ENCODE measurements around the gene CNTNAP2.

The CNTNAP2 gene

DNA sequence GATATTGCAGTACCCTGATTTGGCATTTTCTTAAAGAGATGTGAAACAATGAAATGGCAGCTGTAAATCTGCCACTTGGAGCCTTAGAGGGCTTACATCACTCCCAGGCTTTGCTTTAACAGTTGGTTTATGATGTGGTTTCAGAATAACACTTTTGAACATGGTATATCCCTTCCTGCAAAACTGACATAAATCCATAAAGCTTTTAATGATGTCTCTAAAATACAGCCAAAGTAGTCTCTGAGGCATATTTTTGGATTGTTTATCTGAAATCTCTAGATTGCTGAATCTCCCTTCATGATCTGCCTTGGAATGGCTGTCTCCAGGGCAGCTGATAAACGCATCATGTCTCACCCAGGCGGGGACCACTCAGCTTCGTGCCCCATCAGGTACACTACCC, 2096.1 kb downstream of the CNTNAP2 start:
- H3K36me3 ChIP-seq (ENCODE audit: insufficient read depth), result no peaks in the 10 kb centered on the region
- H3K27me3 ChIP-seq (ENCODE audit: insufficient read depth, low read depth), result no peaks in the 10 kb centered on the region
- no peaks in the 10 kb centered on the region for H3K79me2 ChIP-seq (ENCODE audit: insufficient read depth, low read depth)
- H3K4me3 ChIP-seq (IDR thresholded peaks at IDR 0.05; ENCODE audit: insufficient read depth, low read depth, low read length), result no peak overlapping the region
- no peak overlapping the region for H3K4me2 ChIP-seq
- H4K20me1 ChIP-seq (ENCODE audit: insufficient read depth), result no peaks in the 10 kb centered on the region
- H2AFZ ChIP-seq (ENCODE audit: low read depth), result no peak overlapping the region
- no peak overlapping the region for H3K9ac ChIP-seq
- TF ChIP-seq, protein P1, sequence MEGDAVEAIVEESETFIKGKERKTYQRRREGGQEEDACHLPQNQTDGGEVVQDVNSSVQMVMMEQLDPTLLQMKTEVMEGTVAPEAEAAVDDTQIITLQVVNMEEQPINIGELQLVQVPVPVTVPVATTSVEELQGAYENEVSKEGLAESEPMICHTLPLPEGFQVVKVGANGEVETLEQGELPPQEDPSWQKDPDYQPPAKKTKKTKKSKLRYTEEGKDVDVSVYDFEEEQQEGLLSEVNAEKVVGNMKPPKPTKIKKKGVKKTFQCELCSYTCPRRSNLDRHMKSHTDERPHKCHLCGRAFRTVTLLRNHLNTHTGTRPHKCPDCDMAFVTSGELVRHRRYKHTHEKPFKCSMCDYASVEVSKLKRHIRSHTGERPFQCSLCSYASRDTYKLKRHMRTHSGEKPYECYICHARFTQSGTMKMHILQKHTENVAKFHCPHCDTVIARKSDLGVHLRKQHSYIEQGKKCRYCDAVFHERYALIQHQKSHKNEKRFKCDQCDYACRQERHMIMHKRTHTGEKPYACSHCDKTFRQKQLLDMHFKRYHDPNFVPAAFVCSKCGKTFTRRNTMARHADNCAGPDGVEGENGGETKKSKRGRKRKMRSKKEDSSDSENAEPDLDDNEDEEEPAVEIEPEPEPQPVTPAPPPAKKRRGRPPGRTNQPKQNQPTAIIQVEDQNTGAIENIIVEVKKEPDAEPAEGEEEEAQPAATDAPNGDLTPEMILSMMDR (conservative IDR thresholded peaks at IDR 0.05; ENCODE audit: low read depth, low read length), result no peak
- peaks cover 9% of the 10 kb centered on the region for H3K4me1 ChIP-seq (ENCODE audit: low read depth, poor library complexity, severe bottlenecking)
- H3K27ac ChIP-seq, result no peak overlapping the region

DNA sequence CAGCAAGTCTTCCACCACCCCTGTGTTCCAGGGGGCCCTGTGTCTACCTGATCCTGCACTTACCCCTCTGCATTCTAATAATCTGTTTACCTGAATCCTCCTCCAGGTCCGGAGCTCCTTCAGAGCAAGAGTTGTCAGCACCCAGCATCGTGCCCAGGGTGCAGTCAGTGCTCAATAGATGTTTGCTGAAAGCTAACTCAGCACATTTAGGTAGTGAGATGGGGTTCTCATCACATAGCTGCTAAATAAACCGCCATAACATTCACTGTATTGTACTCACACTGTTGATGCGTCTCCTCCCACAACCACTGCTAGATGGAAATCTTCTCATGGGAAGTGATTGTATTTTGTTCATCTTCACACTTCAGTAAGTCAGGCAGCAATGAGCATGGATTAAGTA, 2097.5 kb downstream of the CNTNAP2 start:
- H3K4me2 ChIP-seq, result no peak overlapping the region
- H3K27me3 ChIP-seq (ENCODE audit: insufficient read depth, low read depth), result no peaks in the 10 kb centered on the region
- peaks cover 9% of the 10 kb centered on the region for H3K4me1 ChIP-seq (ENCODE audit: low read depth, poor library complexity, severe bottlenecking)
- H2AFZ ChIP-seq (ENCODE audit: low read depth), result no peak overlapping the region
- H3K4me3 ChIP-seq (IDR thresholded peaks at IDR 0.05; ENCODE audit: insufficient read depth, low read depth, low read length), result no peak overlapping the region
- no peaks in the 10 kb centered on the region for H4K20me1 ChIP-seq (ENCODE audit: insufficient read depth)
- no peaks in the 10 kb centered on the region for H3K36me3 ChIP-seq (ENCODE audit: insufficient read depth)
- H3K9ac ChIP-seq, result no peak overlapping the region
- H3K27ac ChIP-seq, result no peak overlapping the region
- TF ChIP-seq, protein P1 (conservative IDR thresholded peaks at IDR 0.05; ENCODE audit: low read depth, low read length), result no peak
- H3K79me2 ChIP-seq (ENCODE audit: insufficient read depth, low read depth), result no peaks in the 10 kb centered on the region

DNA sequence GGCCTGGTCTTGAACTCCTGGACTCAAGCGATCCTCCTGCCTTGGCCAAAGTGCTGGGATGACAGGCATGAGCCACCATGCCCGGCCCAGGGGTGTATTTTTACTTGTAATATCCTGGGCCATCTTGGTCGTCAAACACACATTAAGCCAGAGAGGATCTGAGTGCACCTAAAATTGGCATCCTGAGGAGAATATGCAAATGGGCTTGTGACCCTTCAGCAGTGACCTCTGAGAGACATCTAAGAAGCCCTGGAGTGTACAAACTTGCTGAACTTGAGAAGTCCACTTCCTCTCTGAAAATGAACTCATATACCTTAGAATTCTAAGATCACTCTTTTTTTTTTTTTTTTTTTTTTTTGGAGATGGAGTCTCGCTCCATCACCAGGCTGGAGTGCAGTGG, 2102.0 kb downstream of the CNTNAP2 start:
- Histone ChIP-seq H3K36me3 (ENCODE audit: insufficient read depth) (no peaks in the 10 kb centered on the region), H3K4me3 (IDR thresholded peaks at IDR 0.05; ENCODE audit: insufficient read depth, low read depth, low read length) (no peak overlapping the region), H3K9ac (no peak overlapping the region), H3K4me2 (no peak overlapping the region), H3K79me2 (ENCODE audit: insufficient read depth, low read depth) (no peaks in the 10 kb centered on the region), H3K27me3 (ENCODE audit: insufficient read depth, low read depth) (no peaks in the 10 kb centered on the region), H3K27ac (no peak overlapping the region), H3K4me1 (ENCODE audit: low read depth, poor library complexity, severe bottlenecking) (no peaks in the 10 kb centered on the region), H4K20me1 (ENCODE audit: insufficient read depth) (no peaks in the 10 kb centered on the region), H2AFZ (ENCODE audit: low read depth) (no peak overlapping the region)
- TF ChIP-seq, protein P1 (conservative IDR thresholded peaks at IDR 0.05; ENCODE audit: low read depth, low read length), result no peak

DNA sequence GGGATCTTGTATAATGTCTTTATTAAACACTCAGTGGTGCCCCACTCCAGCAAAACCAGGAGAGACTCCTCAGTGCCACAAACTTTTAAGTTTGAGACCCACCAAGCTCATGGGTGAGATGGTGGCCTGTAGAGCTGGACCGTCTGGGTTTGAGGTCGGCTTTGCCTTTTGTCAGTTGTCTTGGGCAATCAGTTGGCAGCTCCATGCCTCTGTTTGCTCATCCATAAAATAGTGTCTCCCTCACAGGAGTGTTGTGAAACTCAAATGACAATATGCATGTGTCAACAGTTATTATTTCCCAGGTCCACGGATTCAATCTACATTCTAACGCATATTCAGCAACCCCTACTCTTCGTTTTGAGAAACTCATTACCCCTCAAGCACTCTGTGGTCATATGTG, 2106.1 kb downstream of the CNTNAP2 start:
- Histone ChIP-seq H3K27me3 (ENCODE audit: insufficient read depth, low read depth) (no peaks in the 10 kb centered on the region), H3K9ac (no peak overlapping the region), H4K20me1 (ENCODE audit: insufficient read depth) (no peaks in the 10 kb centered on the region)

More for the DNA sequence above, 2106.1 kb downstream of the CNTNAP2 start:
- Histone ChIP-seq H2AFZ (ENCODE audit: low read depth) (no peak overlapping the region), H3K4me2 (no peak overlapping the region), H3K4me3 (IDR thresholded peaks at IDR 0.05; ENCODE audit: insufficient read depth, low read depth, low read length) (no peak overlapping the region), H3K36me3 (ENCODE audit: insufficient read depth) (no peaks in the 10 kb centered on the region), H3K79me2 (ENCODE audit: insufficient read depth, low read depth) (no peaks in the 10 kb centered on the region), H3K27ac (no peak overlapping the region), H3K4me1 (ENCODE audit: low read depth, poor library complexity, severe bottlenecking) (no peaks in the 10 kb centered on the region)
- TF ChIP-seq, protein P1 (conservative IDR thresholded peaks at IDR 0.05; ENCODE audit: low read depth, low read length), result no peak

Measured in KMS-11 (cell line).